KMS-11 (cell line): Measurements from ENCODE around the gene ETHE1.

Experiments
- H2AFZ ChIP-seq: fragments of 200-600 bp; sonication (generic); 2 replicates; pipeline ENCODE4 v1.6.1; 2016; ENCODE audit warnings: antibody characterized with exemption, mixed run types, low read depth
- H3K27ac ChIP-seq: fragments of 200-600 bp; sonication (generic); 2 replicates; pipeline ENCODE4 v1.6.1; 2016; ENCODE audit warnings: mild to moderate bottlenecking, mixed run types
- H3K27me3 ChIP-seq: fragments of 200-600 bp; sonication (generic); 2 replicates; pipeline ENCODE4 v1.6.1; 2017; ENCODE audit warnings: mild to moderate bottlenecking, low read depth, mixed run types, moderate library complexity; ENCODE audit not compliant: insufficient read depth
- H3K36me3 ChIP-seq: fragments of 200-600 bp; sonication (generic); 2 replicates; pipeline ENCODE4 v1.6.1; 2017; ENCODE audit warnings: mild to moderate bottlenecking, mixed run types; ENCODE audit not compliant: insufficient read depth
- H3K4me1 ChIP-seq: fragments of 200-600 bp; sonication (generic); 2 replicates; pipeline ENCODE4 v1.6.1; 2016; ENCODE audit warnings: mild to moderate bottlenecking, low read depth, mixed run types; ENCODE audit not compliant: poor library complexity, severe bottlenecking
- H3K4me2 ChIP-seq: fragments of 200-600 bp; sonication (generic); 2 replicates; pipeline ENCODE4 v1.7.0; 2016; ENCODE audit warnings: mild to moderate bottlenecking, mixed run types
- H3K4me3 ChIP-seq: fragments of 200-600 bp; sonication (generic); IDR thresholded peaks from 2 replicates; pipeline ENCODE4 v1.6.1; 2017; ENCODE audit warnings: low read depth, low read length, mixed read lengths; ENCODE audit not compliant: insufficient read depth
- H3K79me2 ChIP-seq: fragments of 200-600 bp; sonication (generic); 2 replicates; pipeline ENCODE4 v1.6.1; 2016; ENCODE audit warnings: low read depth, mixed run types; ENCODE audit not compliant: insufficient read depth
- H3K9ac ChIP-seq: fragments of 200-600 bp; sonication (generic); 2 replicates; pipeline ENCODE4 v1.6.1; 2016; ENCODE audit warnings: mild to moderate bottlenecking, mixed run types
- H4K20me1 ChIP-seq: fragments of 200-600 bp; sonication (generic); 2 replicates; pipeline ENCODE4 v1.6.1; 2016; ENCODE audit warnings: mild to moderate bottlenecking, mixed run types; ENCODE audit not compliant: insufficient read depth
- TF ChIP-seq, protein P1 (sequence below): fragments of 200-600 bp; sonication (generic); conservative IDR thresholded peaks from 2 replicates; pipeline ENCODE4 v1.6.1; 2017; ENCODE audit warnings: low read depth, mild to moderate bottlenecking, antibody characterized with exemption, low read length, moderate library complexity, mixed read lengths

ETHE1 gene

DNA sequence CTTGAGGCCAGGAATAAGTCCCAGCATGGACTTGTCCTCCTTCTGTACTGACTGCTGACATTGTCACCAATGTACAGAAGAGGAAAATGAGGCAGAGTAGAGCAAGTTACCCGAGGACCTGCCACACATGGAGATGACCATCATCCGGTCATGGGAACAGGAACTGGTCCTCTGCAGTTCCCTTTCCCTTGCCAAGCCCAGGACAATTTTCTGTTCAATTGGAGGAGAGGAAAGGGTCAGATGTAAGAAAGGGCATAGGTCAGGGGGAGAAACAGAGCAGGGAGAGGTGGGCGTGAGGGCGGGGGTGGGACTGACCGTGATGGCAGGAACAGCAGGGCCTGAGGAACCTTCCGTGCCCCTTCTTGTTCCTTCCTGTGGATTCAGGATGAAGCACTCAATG, 41.0 kb downstream of the ETHE1 start:
- Histone ChIP-seq H3K36me3 (no peaks in the 10 kb centered on the region), H3K27ac (no peak overlapping the region), H3K27me3 (no peaks in the 10 kb centered on the region), H4K20me1 (no peaks in the 10 kb centered on the region), H3K4me3 (no peak overlapping the region), H2AFZ (no peak overlapping the region), H3K9ac (no peak overlapping the region), H3K79me2 (no peaks in the 10 kb centered on the region), H3K4me1 (no peaks in the 10 kb centered on the region), H3K4me2 (no peak overlapping the region)
- TF ChIP-seq, protein P1, sequence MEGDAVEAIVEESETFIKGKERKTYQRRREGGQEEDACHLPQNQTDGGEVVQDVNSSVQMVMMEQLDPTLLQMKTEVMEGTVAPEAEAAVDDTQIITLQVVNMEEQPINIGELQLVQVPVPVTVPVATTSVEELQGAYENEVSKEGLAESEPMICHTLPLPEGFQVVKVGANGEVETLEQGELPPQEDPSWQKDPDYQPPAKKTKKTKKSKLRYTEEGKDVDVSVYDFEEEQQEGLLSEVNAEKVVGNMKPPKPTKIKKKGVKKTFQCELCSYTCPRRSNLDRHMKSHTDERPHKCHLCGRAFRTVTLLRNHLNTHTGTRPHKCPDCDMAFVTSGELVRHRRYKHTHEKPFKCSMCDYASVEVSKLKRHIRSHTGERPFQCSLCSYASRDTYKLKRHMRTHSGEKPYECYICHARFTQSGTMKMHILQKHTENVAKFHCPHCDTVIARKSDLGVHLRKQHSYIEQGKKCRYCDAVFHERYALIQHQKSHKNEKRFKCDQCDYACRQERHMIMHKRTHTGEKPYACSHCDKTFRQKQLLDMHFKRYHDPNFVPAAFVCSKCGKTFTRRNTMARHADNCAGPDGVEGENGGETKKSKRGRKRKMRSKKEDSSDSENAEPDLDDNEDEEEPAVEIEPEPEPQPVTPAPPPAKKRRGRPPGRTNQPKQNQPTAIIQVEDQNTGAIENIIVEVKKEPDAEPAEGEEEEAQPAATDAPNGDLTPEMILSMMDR, result no peak

- H3K27ac ChIP-seq, result no peak overlapping the region
- H3K4me2 ChIP-seq, result no peak overlapping the region
- H4K20me1 ChIP-seq, result no peaks in the 10 kb centered on the region
- TF ChIP-seq, protein P1, result no peak
- no peak overlapping the region for H2AFZ ChIP-seq
- H3K27me3 ChIP-seq, result no peaks in the 10 kb centered on the region
- no peaks in the 10 kb centered on the region for H3K4me1 ChIP-seq
- no peaks in the 10 kb centered on the region for H3K79me2 ChIP-seq
- H3K36me3 ChIP-seq, result no peaks in the 10 kb centered on the region
- no peak overlapping the region for H3K9ac ChIP-seq
- H3K4me3 ChIP-seq, result no peak overlapping the region
These were observed 43.7 kb downstream of the ETHE1 start for GRCh38 chr19:43483281-43483680.

DNA sequence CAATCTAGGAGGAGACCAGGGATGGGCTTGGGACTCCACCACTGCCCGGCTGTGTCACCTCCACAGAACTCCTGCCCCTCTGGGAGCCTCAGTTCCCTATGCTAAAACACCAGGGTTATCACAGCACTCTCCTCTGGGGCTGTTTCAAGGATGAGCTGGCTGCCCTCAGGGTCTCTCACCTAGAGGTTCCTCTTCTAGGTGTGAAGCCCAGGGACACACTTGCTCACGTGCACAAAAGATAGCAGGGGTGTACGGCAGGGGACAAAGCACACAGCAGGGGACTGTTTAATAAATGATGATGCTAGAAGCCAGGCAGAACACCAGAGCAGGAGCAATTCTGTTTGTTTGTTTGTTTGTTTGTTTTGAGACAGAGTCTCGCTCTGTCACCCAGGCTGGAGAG, 44.8 kb downstream of the ETHE1 start:
- Histone ChIP-seq H3K36me3 (no peaks in the 10 kb centered on the region), H2AFZ (no peak overlapping the region), H3K27me3 (no peaks in the 10 kb centered on the region), H3K9ac (no peak overlapping the region), H3K27ac (no peak overlapping the region), H3K4me3 (no peak overlapping the region), H3K4me2 (no peak overlapping the region), H3K4me1 (no peaks in the 10 kb centered on the region), H3K79me2 (no peaks in the 10 kb centered on the region), H4K20me1 (no peaks in the 10 kb centered on the region)
- TF ChIP-seq, protein P1, result no peak

DNA sequence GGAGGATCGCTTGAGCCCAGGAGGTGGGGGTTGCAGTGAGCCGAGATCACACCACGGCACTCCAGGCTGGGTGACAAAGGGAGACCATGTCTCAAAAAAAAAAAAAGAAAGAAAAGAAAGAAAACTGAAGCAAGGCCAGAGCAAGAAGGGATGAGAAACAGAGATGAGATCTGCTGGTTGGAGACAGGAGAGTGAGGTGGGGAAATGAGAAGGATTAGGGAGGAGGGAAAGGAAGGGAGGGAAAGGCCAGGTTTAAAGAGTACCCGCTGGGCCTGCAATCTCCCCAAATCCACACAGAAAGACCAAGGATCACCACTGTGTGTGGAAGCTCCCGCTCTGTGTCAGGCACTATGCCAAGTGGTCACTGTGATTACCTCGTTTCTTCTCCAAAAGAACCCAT, 45.3 kb downstream of the ETHE1 start:
- no peaks in the 10 kb centered on the region for H3K79me2 ChIP-seq
- H3K27ac ChIP-seq, result no peak overlapping the region
- H3K9ac ChIP-seq, result no peak overlapping the region
- H3K27me3 ChIP-seq, result no peaks in the 10 kb centered on the region
- TF ChIP-seq, protein P1, result no peak
- H3K4me2 ChIP-seq, result no peak overlapping the region
- H3K4me1 ChIP-seq, result no peaks in the 10 kb centered on the region
- no peaks in the 10 kb centered on the region for H3K36me3 ChIP-seq
- no peaks in the 10 kb centered on the region for H4K20me1 ChIP-seq
- no peak overlapping the region for H3K4me3 ChIP-seq
- H2AFZ ChIP-seq, result no peak overlapping the region
